H1 (cell line): Measurements from ENCODE around the gene BCAR3. TPM values are rescaled to one million over a fixed set of nuclear protein-coding genes. Genes with fewer than 3 reads are reported as not detected.
A peak's percentile ranks its signal among the peaks of the same experiment; 100 is the strongest.

Source experiments
- CTCF ChIA-PET: fragments of 300-600 bp; sonication (Branson Sonifier 250); formaldehyde crosslinking; loops from one replicate; lab custom pipeline; 2021; ENCODE audit not compliant: partially characterized antibody; lab: Charles Lee
- POLR2A ChIA-PET: fragments of 300-600 bp; sonication (Branson Sonifier 250); formaldehyde crosslinking; loops from one replicate; lab custom pipeline; 2021; ENCODE audit warnings: inconsistent platforms; ENCODE audit not compliant: partially characterized antibody; lab: Charles Lee
- DNase-seq, 2 experiments: peaks; one replicate each; pipeline versions ENCODE4 v3.0.0 to v3.0.0-alpha.2; 2010 to 2022; ENCODE audit warnings: low spot score in 2 of 2, low read depth in 1 of 2, mixed read lengths in 1 of 2
- FAIRE-seq: peaks from 2 replicates; lab custom pipeline; 2011; peaks lifted over from hg19 to GRCh38; lab: Jason Lieb, UNC
- H2AFZ ChIP-seq: 2 replicates; pipeline ENCODE4 v1.8.1; 2012; ENCODE audit warnings: low read length, inconsistent platforms
- H2AK5ac ChIP-seq: 2 replicates; pipeline ENCODE4 v1.6.1; 2013; ENCODE audit warnings: low read depth, low read length
- H2BK120ac ChIP-seq: replicated peaks from 2 replicates; pipeline ENCODE3; 2013; ENCODE audit warnings: low read depth, low read length, inconsistent platforms
- H2BK12ac ChIP-seq: 2 replicates; pipeline ENCODE4 v1.6.1; 2013; ENCODE audit warnings: low read depth, low read length
- H2BK15ac ChIP-seq: 2 replicates; pipeline ENCODE4 v1.6.1; 2013; ENCODE audit warnings: low read length
- H2BK20ac ChIP-seq: 2 replicates; pipeline ENCODE4 v1.6.1; 2013; ENCODE audit warnings: low read length
- H2BK5ac ChIP-seq: 2 replicates; pipeline ENCODE4 v1.6.1; 2013; ENCODE audit warnings: low read depth, low read length
- H3K14ac ChIP-seq: 2 replicates; pipeline ENCODE4 v1.6.1; 2013; ENCODE audit warnings: inconsistent platforms; ENCODE audit not compliant: insufficient read length
- H3K18ac ChIP-seq: 2 replicates; pipeline ENCODE4 v1.6.1; 2013; ENCODE audit warnings: low read length; ENCODE audit errors: extremely low read depth
- H3K23ac ChIP-seq: 2 replicates; pipeline ENCODE4 v1.6.1; 2013; ENCODE audit warnings: inconsistent platforms; ENCODE audit not compliant: insufficient read length
- H3K23me2 ChIP-seq: 2 replicates; pipeline ENCODE4 v1.6.1; 2013; ENCODE audit warnings: low read depth, low read length
- H3K27ac ChIP-seq: 2 replicates; pipeline ENCODE4 v1.6.1; 2011; ENCODE audit warnings: low read depth, low read length, inconsistent platforms
- H3K27me3 ChIP-seq, 4 experiments: replicated peaks in 1 of 4; 1 replicate in 1 of 4; 2 replicates in 3 of 4; pipeline versions ENCODE4 v1.6.1 to v1.8.1; 2011 to 2013; ENCODE audit warnings: low read length in 3 of 4, mild to moderate bottlenecking in 3 of 4, inconsistent platforms in 2 of 4, mixed read lengths in 2 of 4, moderate library complexity in 1 of 4; ENCODE audit not compliant: control insufficient read depth in 3 of 4, insufficient read depth in 3 of 4; ENCODE audit errors: extremely low read depth in 1 of 4
- H3K36me3 ChIP-seq, 4 experiments: 2 replicates each; pipeline versions ENCODE4 v1.6.1 to v1.8.1; 2011 to 2013; ENCODE audit warnings: mild to moderate bottlenecking in 4 of 4, low read length in 3 of 4, moderate library complexity in 2 of 4, control low read depth in 1 of 4, inconsistent platforms in 1 of 4; ENCODE audit not compliant: insufficient read depth in 4 of 4, control insufficient read depth in 2 of 4
- H3K4ac ChIP-seq: replicated peaks from 2 replicates; pipeline ENCODE3; 2013; ENCODE audit warnings: low read length, low read depth, mixed read lengths, inconsistent platforms; ENCODE audit not compliant: insufficient read length
- H3K4me1 ChIP-seq, 4 experiments: replicated peaks in 1 of 4; 1 replicate in 1 of 4; 2 replicates in 3 of 4; pipeline versions ENCODE4 v1.6.1 to v1.8.1; 2011 to 2013; ENCODE audit warnings: low read length in 3 of 4, inconsistent platforms in 2 of 4, mixed read lengths in 1 of 4; ENCODE audit not compliant: insufficient read depth in 4 of 4, control insufficient read depth in 3 of 4
- H3K4me2 ChIP-seq, 2 experiments: 2 replicates each; pipeline versions ENCODE4 v1.6.1 to v1.8.1; 2011 to 2013; ENCODE audit warnings: low read depth in 2 of 2, low read length in 2 of 2, control low read depth in 1 of 2, inconsistent platforms in 1 of 2, mild to moderate bottlenecking in 1 of 2; ENCODE audit not compliant: insufficient read depth in 1 of 2
- H3K4me3 ChIP-seq, 4 experiments: fragments of 200-600, 300-600 bp in 1 of 4; sonication (generic), shearing (Covaris generic), sonication (Bioruptor Twin) in 1 of 4; 2 replicates each; pipeline versions ENCODE4 v1.5.1 to v1.8.1; 2011 to 2016; ENCODE audit warnings: low read length in 4 of 4, low read depth in 3 of 4, control low read depth in 2 of 4, inconsistent platforms in 2 of 4, mild to moderate bottlenecking in 2 of 4, mixed read lengths in 1 of 4, moderate library complexity in 1 of 4; ENCODE audit not compliant: insufficient read depth in 2 of 4; ENCODE audit errors: extremely low read depth in 1 of 4
- H3K56ac ChIP-seq: replicated peaks from 2 replicates; pipeline ENCODE3; 2013; ENCODE audit warnings: low read depth, mild to moderate bottlenecking, mixed read lengths, low read length, inconsistent platforms; ENCODE audit not compliant: insufficient read length
- H3K79me1 ChIP-seq: 2 replicates; pipeline ENCODE4 v1.6.1; 2013; ENCODE audit warnings: low read depth, low read length, control low read depth
- H3K79me2 ChIP-seq, 2 experiments: 2 replicates each; pipeline versions ENCODE4 v1.6.1 to v1.8.1; 2012 to 2013; ENCODE audit warnings: low read length in 2 of 2, mild to moderate bottlenecking in 2 of 2, inconsistent platforms in 1 of 2; ENCODE audit not compliant: insufficient read depth in 2 of 2, control insufficient read depth in 1 of 2
- H3K9ac ChIP-seq, 4 experiments: replicated peaks in 1 of 4; 1 replicate in 1 of 4; 2 replicates in 3 of 4; pipeline versions ENCODE4 v1.6.1 to v1.8.1; 2011 to 2013; ENCODE audit warnings: low read depth in 3 of 4, low read length in 3 of 4, control low read depth in 2 of 4, mild to moderate bottlenecking in 2 of 4, moderate library complexity in 2 of 4, inconsistent platforms in 1 of 4; ENCODE audit errors: extremely low read depth in 1 of 4
- H3K9me3 ChIP-seq, 2 experiments: 2 replicates each; pipeline versions ENCODE4 v1.6.1 to v1.8.1; 2012 to 2013; ENCODE audit warnings: mild to moderate bottlenecking in 2 of 2, moderate library complexity in 2 of 2, control low read depth in 1 of 2, inconsistent platforms in 1 of 2, low read depth in 1 of 2, low read length in 1 of 2, mixed read lengths in 1 of 2; ENCODE audit not compliant: insufficient read depth in 2 of 2
- H4K20me1 ChIP-seq, 2 experiments: replicated peaks in 1 of 2; 2 replicates each; pipeline versions ENCODE3 to v1.8.1; 2011 to 2013; ENCODE audit warnings: inconsistent platforms in 2 of 2, low read length in 2 of 2, mild to moderate bottlenecking in 1 of 2; ENCODE audit not compliant: insufficient read depth in 2 of 2, control insufficient read depth in 1 of 2
- H4K5ac ChIP-seq: 2 replicates; pipeline ENCODE4 v1.6.1; 2013; ENCODE audit warnings: low read length, low read depth, mixed read lengths, inconsistent platforms; ENCODE audit not compliant: insufficient read length
- H4K8ac ChIP-seq: 2 replicates; pipeline ENCODE4 v1.8.0; 2013; ENCODE audit warnings: mild to moderate bottlenecking, moderate library complexity, low read length, inconsistent platforms; ENCODE audit not compliant: insufficient read depth; ENCODE audit errors: extremely low read depth
- H4K91ac ChIP-seq: replicated peaks from 2 replicates; pipeline ENCODE3; 2013; ENCODE audit warnings: low read length, mixed read lengths, inconsistent platforms; ENCODE audit not compliant: insufficient read length
- ATF2 ChIP-seq: IDR thresholded peaks from 2 replicates; pipeline ENCODE4 v1.6.1; 2012; ENCODE audit warnings: low read length, inconsistent platforms
- BACH1 ChIP-seq: IDR thresholded peaks from 2 replicates; pipeline ENCODE4 v1.6.1; 2012; ENCODE audit warnings: low read length, improper control_type of control experiment
- CBX5 ChIP-seq: fragments of 300-800, 300-1000 bp; sonication (generic); IDR thresholded peaks from 2 replicates; pipeline ENCODE4 v1.7.1; 2016; ENCODE audit warnings: antibody characterized with exemption, low read length, low read depth
- GABPA ChIP-seq: IDR thresholded peaks from 2 replicates; pipeline ENCODE4 v1.6.1; 2011; ENCODE audit warnings: mild to moderate bottlenecking, low read length, moderate library complexity, borderline replicate concordance; ENCODE audit not compliant: insufficient read depth
- GTF2F1 ChIP-seq: IDR thresholded peaks from 2 replicates; pipeline ENCODE4 v1.6.1; 2012; ENCODE audit warnings: low read depth, low read length, improper control_type of control experiment, borderline replicate concordance
- HDAC2 ChIP-seq, 2 experiments: fragments of 300-600 bp in 1 of 2; sonication (generic) in 1 of 2; IDR thresholded peaks; 2 replicates each; pipeline ENCODE4 v1.6.1; 2011 to 2012; ENCODE audit warnings: low read depth in 2 of 2, low read length in 2 of 2, mild to moderate bottlenecking in 2 of 2, moderate library complexity in 2 of 2, borderline replicate concordance in 1 of 2, inconsistent platforms in 1 of 2
- NANOG ChIP-seq: IDR thresholded peaks from 2 replicates; pipeline ENCODE4 v1.6.1; 2011; ENCODE audit warnings: low read length, low read depth, mild to moderate bottlenecking, inconsistent platforms; ENCODE audit not compliant: insufficient read depth, poor library complexity, severe bottlenecking
- POLR2AphosphoS5 ChIP-seq: IDR thresholded peaks from 2 replicates; pipeline ENCODE4 v1.6.1; 2011; ENCODE audit warnings: low read depth, low read length
- POU5F1 ChIP-seq: IDR thresholded peaks from 2 replicates; pipeline ENCODE4 v1.6.1; 2011; ENCODE audit warnings: low read depth, mild to moderate bottlenecking, low read length, moderate library complexity
- USF2 ChIP-seq: IDR thresholded peaks from 2 replicates; pipeline ENCODE4 v1.6.1; 2011; ENCODE audit warnings: low read length, improper control_type of control experiment
- WGBS, 2 experiments: shearing (Covaris generic) in 1 of 2; methylation state at CpG; one replicate each; pipeline versions ENCODE4 v1.1.6 to v1.1.7; 2013 to 2015; ENCODE audit warnings: low lambda C conversion rate in 2 of 2, mixed read lengths in 2 of 2, inconsistent platforms in 1 of 2, low coverage in 1 of 2, missing lambda C conversion rate in 1 of 2; ENCODE audit not compliant: insufficient replicate concordance in 2 of 2, insufficient coverage in 1 of 2, insufficient read length in 1 of 2; ENCODE audit errors: extremely low coverage in 1 of 2, missing lambda C conversion rate in 1 of 2; 5-methylcytosine and 5-hydroxymethylcytosine counted together
- polyA plus RNA-seq, 7 experiments: library from polyadenylated mRNA; depleted of rRNA in 3 of 7; stranded (reverse) in 5 of 7; unstranded in 2 of 7; fragments of >200 nt in 5 of 7; fragments of 200-250 nt in 2 of 7; gene quantifications; 1 replicate in 5 of 7; 2 replicates in 1 of 7; 4 replicates in 1 of 7; pipeline versions ENCODE4 v1.2.1 to v1.2.3, GENCODE V29; 2011 to 2013; ENCODE audit warnings: missing spikeins in 2 of 7, mixed read lengths in 2 of 7
- total RNA-seq: library from RNA; stranded (reverse); fragmentation: NEBNext Ultra II Directional; extraction: Animal tissue kit (Norgen Biotek cat#: 25700); gene quantifications from 2 replicates; pipeline ENCODE4 v1.2.1, GENCODE V29; 2021

Gene BCAR3
- total and polyA plus RNA-seq, 2 of the 8 experiments (the other 6 are each of a cell fraction or from before 2014, with no cell fraction given) = 5.6 to 9.2 TPM

GRCh38 chr1:93598396-93598795, 83.2 kb downstream of the BCAR3 start:
- FAIRE-seq (no peak), DNase-seq (no peak)
- Histone ChIP-seq H3K27ac (no peak overlapping the region), H3K36me3 (no peaks in the 10 kb centered on the region), H2AK5ac (no peak overlapping the region), H4K20me1 (peaks cover 0 to 4% of the 10 kb centered on the region in 2 experiments), H3K4me2 (no peak overlapping the region), H2BK20ac (no peak overlapping the region), H2BK12ac (no peak overlapping the region), H3K23me2 (no peaks in the 10 kb centered on the region), H3K79me1 (peaks cover 3% of the 10 kb centered on the region; the same call in 1 of the 2 replicates), H3K27me3 (no peaks in the 10 kb centered on the region), H3K56ac (no peak overlapping the region), H2BK5ac (no peak overlapping the region), H2BK15ac (peak overlapping the region; percentile 89; the same call in 1 of the 2 replicates), H4K91ac (no peak overlapping the region), H4K8ac (no peak overlapping the region), H3K79me2 (no peaks in the 10 kb centered on the region; a peak in 1 of 4 replicates), H2BK120ac (no peak overlapping the region), H3K14ac (no peak overlapping the region), H3K18ac (0 out of 2 replicates have a peak overlapping the region, but pooled peaks have one; percentile 52), H2AFZ (no peak overlapping the region), H3K9me3 (no peaks in the 10 kb centered on the region), H3K23ac (no peak overlapping the region), H3K4me3 (no peak overlapping the region), H3K4me1 (peaks cover 7 to 19% (median 11%) of the 10 kb centered on the region in 4 experiments; a peak in 6 of 7 replicates), H3K4ac (no peak overlapping the region), H4K5ac (no peak overlapping the region), H3K9ac (no peak overlapping the region; a peak in 1 of 7 replicates)
- ChIA-PET CTCF (interaction anchor here (0.7 to 1.6 kb wide), 6 partner anchors 14 to 294 kb away, joined by 3 to 4 read pairs (median 3); no protein-coding TSS in a partner anchor), POLR2A (interaction anchor here (0.8 kb wide), 2 partner anchors 12 to 19 kb away, joined by 3 to 5 read pairs; no protein-coding TSS in a partner anchor)
- WGBS, 2 experiments = 94% methylated on average over 2 of the region's 2 CpGs; no CpG with 5 or more reads in 1 of the 2 experiments
- TF ChIP-seq BACH1 (no peak), POU5F1 (no peak), GTF2F1 (no peak), GABPA (no peak), CBX5 (no peak), POLR2AphosphoS5 (no peak), HDAC2 (IDR thresholded peaks at IDR 0.05; ENCODE audit: borderline replicate concordance in 1 of 2, low read depth in 2 of 2, low read length in 2 of 2) (no peak), NANOG (no peak), USF2 (no peak), ATF2 (no peak)
